HG02885 (cell line): Measurements from ENCODE around the gene C16orf78.

Source experiments
- ATAC-seq: cut with Tn5 transposase; IDR thresholded peaks from one replicate; pipeline ENCODE4 v1.9.1; 2021; ENCODE audit warnings: mild to moderate bottlenecking; ENCODE audit not compliant: unreplicated experiment, poor library complexity

The C16orf78 gene

GRCh38 chr16:49378816-49379215, 5.2 kb downstream of the C16orf78 start:
- ATAC-seq: no peak

GRCh38 chr16:49382916-49383315, 9.3 kb downstream of the C16orf78 start:
- ATAC-seq: peak; percentile 52

- ATAC-seq: no peak
These were observed 21.4 kb downstream of the C16orf78 start for GRCh38 chr16:49395021-49395420.

GRCh38 chr16:49396206-49396720, 22.7 kb downstream of the C16orf78 start:
- ATAC-seq: no peak

GRCh38 chr16:49398761-49399160, 25.2 kb downstream of the C16orf78 start:
- no peak for ATAC-seq

GRCh38 chr16:49399594-49400364, 26.2 kb downstream of the C16orf78 start:
- ATAC-seq: peak; percentile 99

- ATAC-seq: no peak
These were observed 27.0 kb downstream of the C16orf78 start for GRCh38 chr16:49400611-49401010.

GRCh38 chr16:49405123-49405522, 31.5 kb downstream of the C16orf78 start:
- no peak for ATAC-seq

GRCh38 chr16:49405530-49405929, 31.9 kb downstream of the C16orf78 start:
- no peak for ATAC-seq

- peak; percentile 92 for ATAC-seq
These were observed 34.4 kb downstream of the C16orf78 start for GRCh38 chr16:49407873-49408550.

GRCh38 chr16:49409121-49409520, 35.5 kb downstream of the C16orf78 start:
- ATAC-seq: no peak

GRCh38 chr16:49410226-49410625, 36.6 kb downstream of the C16orf78 start:
- no peak for ATAC-seq

GRCh38 chr16:49411121-49411970, 37.7 kb downstream of the C16orf78 start:
- no peak for ATAC-seq

- no peak for ATAC-seq
These were observed 41.1 kb downstream of the C16orf78 start for GRCh38 chr16:49414671-49415070.

- ATAC-seq: no peak
These were observed 41.5 kb downstream of the C16orf78 start for GRCh38 chr16:49415083-49415482.

GRCh38 chr16:49416001-49416675, 42.5 kb downstream of the C16orf78 start:
- ATAC-seq: no peak

- no peak for ATAC-seq
These were observed 43.8 kb downstream of the C16orf78 start for GRCh38 chr16:49417354-49417753.

GRCh38 chr16:49419006-49419405, 45.4 kb downstream of the C16orf78 start:
- no peak for ATAC-seq

- ATAC-seq: no peak
These were observed 46.3 kb downstream of the C16orf78 start for GRCh38 chr16:49419862-49420261.

GRCh38 chr16:49422896-49423295, 49.3 kb downstream of the C16orf78 start:
- ATAC-seq: no peak
